ENCODE measurements around the gene CCK. TPM values are rescaled to one million over a fixed set of nuclear protein-coding genes. Genes with fewer than 3 reads are reported as not detected.

Gene CCK
- total and polyA plus RNA-seq, 4 donors: 0.25 TPM; not detected in 3

DNA sequence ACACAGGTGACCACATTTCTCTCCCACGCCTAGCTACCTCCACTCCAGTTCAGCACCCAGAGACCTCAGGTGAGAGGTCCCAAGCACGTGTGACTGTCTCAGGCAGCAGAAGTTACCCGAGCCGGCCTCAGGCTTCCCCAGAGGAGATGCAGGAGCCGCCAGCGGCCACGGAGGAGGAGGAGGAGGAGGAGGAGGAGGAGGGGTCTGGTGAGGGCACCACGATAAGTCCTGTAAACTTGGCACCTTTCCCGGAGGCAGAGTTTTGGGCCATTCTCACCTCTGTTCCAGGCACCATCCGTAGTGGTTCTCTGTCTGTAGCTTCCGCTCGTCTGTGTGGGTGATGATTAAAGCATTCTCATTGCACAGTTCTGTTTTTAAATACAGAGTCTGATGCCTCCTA lies 56.1 kb downstream of the CCK start:
- Histone ChIP-seq H3K9me3 (ENCODE audit: control insufficient read depth in 4 of 4, low read length in 3 of 4) (no peaks in the 10 kb centered on the region), H3K27ac (ENCODE audit: low read depth in 1 of 2, low read length in 2 of 2) (no peak overlapping the region), H3K9ac (ENCODE audit: low read depth in 1 of 2, low read length in 2 of 2) (no peak overlapping the region), H3K4me3 (ENCODE audit: low read depth in 1 of 3, low read length in 3 of 3) (no peak overlapping the region), H3K36me3 (ENCODE audit: control insufficient read depth in 4 of 4, insufficient read depth in 3 of 4, low read depth in 1 of 4, low read length in 3 of 4) (peaks cover 2 to 44% (median 28%) of the 10 kb centered on the region in 4 donors), H3K4me1 (ENCODE audit: control insufficient read depth in 4 of 4, insufficient read depth in 4 of 4, low read length in 3 of 4) (no peaks in the 10 kb centered on the region), H3K27me3 (ENCODE audit: control insufficient read depth in 4 of 4, insufficient read depth in 4 of 4, low read length in 3 of 4) (no peaks in the 10 kb centered on the region)
- WGBS: 82% methylated on average over 12 of the region's 12 CpGs
- TF ChIP-seq, protein P1, sequence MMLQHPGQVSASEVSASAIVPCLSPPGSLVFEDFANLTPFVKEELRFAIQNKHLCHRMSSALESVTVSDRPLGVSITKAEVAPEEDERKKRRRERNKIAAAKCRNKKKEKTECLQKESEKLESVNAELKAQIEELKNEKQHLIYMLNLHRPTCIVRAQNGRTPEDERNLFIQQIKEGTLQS (IDR thresholded peaks at IDR 0.05): no peak
- TF ChIP-seq RAD21 (IDR thresholded peaks at IDR 0.05): no peak
- TF ChIP-seq, protein P2, sequence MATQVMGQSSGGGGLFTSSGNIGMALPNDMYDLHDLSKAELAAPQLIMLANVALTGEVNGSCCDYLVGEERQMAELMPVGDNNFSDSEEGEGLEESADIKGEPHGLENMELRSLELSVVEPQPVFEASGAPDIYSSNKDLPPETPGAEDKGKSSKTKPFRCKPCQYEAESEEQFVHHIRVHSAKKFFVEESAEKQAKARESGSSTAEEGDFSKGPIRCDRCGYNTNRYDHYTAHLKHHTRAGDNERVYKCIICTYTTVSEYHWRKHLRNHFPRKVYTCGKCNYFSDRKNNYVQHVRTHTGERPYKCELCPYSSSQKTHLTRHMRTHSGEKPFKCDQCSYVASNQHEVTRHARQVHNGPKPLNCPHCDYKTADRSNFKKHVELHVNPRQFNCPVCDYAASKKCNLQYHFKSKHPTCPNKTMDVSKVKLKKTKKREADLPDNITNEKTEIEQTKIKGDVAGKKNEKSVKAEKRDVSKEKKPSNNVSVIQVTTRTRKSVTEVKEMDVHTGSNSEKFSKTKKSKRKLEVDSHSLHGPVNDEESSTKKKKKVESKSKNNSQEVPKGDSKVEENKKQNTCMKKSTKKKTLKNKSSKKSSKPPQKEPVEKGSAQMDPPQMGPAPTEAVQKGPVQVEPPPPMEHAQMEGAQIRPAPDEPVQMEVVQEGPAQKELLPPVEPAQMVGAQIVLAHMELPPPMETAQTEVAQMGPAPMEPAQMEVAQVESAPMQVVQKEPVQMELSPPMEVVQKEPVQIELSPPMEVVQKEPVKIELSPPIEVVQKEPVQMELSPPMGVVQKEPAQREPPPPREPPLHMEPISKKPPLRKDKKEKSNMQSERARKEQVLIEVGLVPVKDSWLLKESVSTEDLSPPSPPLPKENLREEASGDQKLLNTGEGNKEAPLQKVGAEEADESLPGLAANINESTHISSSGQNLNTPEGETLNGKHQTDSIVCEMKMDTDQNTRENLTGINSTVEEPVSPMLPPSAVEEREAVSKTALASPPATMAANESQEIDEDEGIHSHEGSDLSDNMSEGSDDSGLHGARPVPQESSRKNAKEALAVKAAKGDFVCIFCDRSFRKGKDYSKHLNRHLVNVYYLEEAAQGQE (IDR thresholded peaks at IDR 0.05): no peak
- DNase-seq (ENCODE audit: low spot score): no peak

Small RNAs within 50 kb of the gene (small RNA-seq; reads per million reads assigned to genes)
- not detected for gene RNU4-78P

Other genes with a start within 250 kb of the CCK start
- gene TRAK1, start 174.8 kb downstream of the CCK start, total RNA-seq: 10 to 100 TPM; 12.1 to 21.7 TPM
- 1 to 10 TPM; 3.4 to 5.0 TPM for gene TRAK1, start 174.8 kb downstream of the CCK start, polyA plus RNA-seq
- gene LYZL4, start 144.4 kb upstream of the CCK start, total RNA-seq: not detected
- gene LYZL4, start 144.4 kb upstream of the CCK start, polyA plus RNA-seq: not detected
- 10 to 100 TPM in 1 of 2 donors, 1 to 10 TPM in 1; 2.3 to 41.8 TPM for gene VIPR1, start 236.5 kb upstream of the CCK start, total RNA-seq
- 10 to 100 TPM; 14.1 to 15.1 TPM for gene VIPR1, start 236.5 kb upstream of the CCK start, polyA plus RNA-seq